Mesothelial cell of epicardium (in vitro differentiated cells): ENCODE data around the gene ANKRD45. TPM values are rescaled to one million over a fixed set of nuclear protein-coding genes. Genes with fewer than 3 reads are reported as not detected.

Source experiments
- DNase-seq, 2 experiments: peaks; one replicate each; pipeline ENCODE4 v3.0.0; 2021; ENCODE audit warnings: low spot score in 2 of 2; ENCODE audit not compliant: unreplicated experiment in 2 of 2
- H3K27ac Mint-ChIP-seq: 2 replicates; pipeline ENCODE4 v1.8.0; 2021; ENCODE audit warnings: mixed read lengths
- H3K27me3 Mint-ChIP-seq: 2 replicates; pipeline ENCODE4 v1.8.0; 2021; ENCODE audit warnings: low read depth, mixed read lengths
- H3K36me3 Mint-ChIP-seq: 2 replicates; pipeline ENCODE4 v1.8.0; 2021; ENCODE audit warnings: mixed read lengths
- H3K4me1 Mint-ChIP-seq: 2 replicates; pipeline ENCODE4 v1.8.0; 2021; ENCODE audit warnings: mixed read lengths
- H3K4me3 Mint-ChIP-seq: 2 replicates; pipeline ENCODE4 v1.8.0; 2021; ENCODE audit warnings: mild to moderate bottlenecking, moderate library complexity, mixed read lengths
- H3K9me3 Mint-ChIP-seq: 2 replicates; pipeline ENCODE4 v1.8.0; 2021; ENCODE audit warnings: mixed read lengths
- total RNA-seq: library from RNA; stranded (reverse); gene quantifications from 3 replicates; pipeline ENCODE4 v1.2.1, GENCODE V29; 2021
- TF ChIP-seq, protein P1 (sequence below): fragments of 200-600 bp; sonication (generic); IDR thresholded peaks from one replicate; pipeline ENCODE4 v1.5.0; 2021; ENCODE audit warnings: antibody characterized with exemption; ENCODE audit not compliant: unreplicated experiment

ANKRD45 gene
- 0.38 to 0.60 TPM (median 0.49 TPM) in 3 replicates for total RNA-seq

DNA sequence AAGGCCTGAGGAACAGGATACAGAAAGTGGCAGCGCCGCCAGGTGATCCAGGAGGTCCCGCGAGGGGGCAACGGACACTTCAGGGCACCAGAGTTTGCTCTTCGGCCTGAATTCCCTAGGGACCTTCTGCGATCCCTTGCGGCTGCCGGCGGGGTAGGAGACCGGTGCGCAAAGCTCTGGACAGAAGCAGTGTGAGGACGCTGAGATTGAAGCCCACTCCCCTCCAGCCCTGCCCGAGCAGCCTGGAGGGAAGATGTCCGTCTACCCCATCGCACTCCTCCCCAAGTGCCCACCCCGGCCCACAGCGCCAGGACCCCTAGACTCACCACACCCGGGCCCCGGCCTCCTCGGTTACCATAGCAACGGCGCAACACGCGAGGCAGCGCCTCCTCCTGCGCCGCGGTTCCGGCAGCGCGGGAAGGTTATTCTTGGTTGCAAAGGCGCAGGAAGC is at the start of gene ANKRD45:
ANKRD45 (minus strand) TSS at position 361 of the 451 bp plus-strand sequence. CDS start 10,433 bp downstream, outside the sequence.
- TF ChIP-seq, protein P1, sequence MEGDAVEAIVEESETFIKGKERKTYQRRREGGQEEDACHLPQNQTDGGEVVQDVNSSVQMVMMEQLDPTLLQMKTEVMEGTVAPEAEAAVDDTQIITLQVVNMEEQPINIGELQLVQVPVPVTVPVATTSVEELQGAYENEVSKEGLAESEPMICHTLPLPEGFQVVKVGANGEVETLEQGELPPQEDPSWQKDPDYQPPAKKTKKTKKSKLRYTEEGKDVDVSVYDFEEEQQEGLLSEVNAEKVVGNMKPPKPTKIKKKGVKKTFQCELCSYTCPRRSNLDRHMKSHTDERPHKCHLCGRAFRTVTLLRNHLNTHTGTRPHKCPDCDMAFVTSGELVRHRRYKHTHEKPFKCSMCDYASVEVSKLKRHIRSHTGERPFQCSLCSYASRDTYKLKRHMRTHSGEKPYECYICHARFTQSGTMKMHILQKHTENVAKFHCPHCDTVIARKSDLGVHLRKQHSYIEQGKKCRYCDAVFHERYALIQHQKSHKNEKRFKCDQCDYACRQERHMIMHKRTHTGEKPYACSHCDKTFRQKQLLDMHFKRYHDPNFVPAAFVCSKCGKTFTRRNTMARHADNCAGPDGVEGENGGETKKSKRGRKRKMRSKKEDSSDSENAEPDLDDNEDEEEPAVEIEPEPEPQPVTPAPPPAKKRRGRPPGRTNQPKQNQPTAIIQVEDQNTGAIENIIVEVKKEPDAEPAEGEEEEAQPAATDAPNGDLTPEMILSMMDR: no peak
- no peak within 1 kb of the TSS for H3K27ac Mint-ChIP-seq
- peak within 1 kb of the TSS; percentile 67 for H3K4me3 Mint-ChIP-seq
- no peaks in the 10 kb centered on the region for H3K36me3 Mint-ChIP-seq
- peak in 1 of 2 experiments; percentile 54 for DNase-seq
- H3K9me3 Mint-ChIP-seq: no peaks in the 10 kb centered on the region
- H3K4me1 Mint-ChIP-seq: no peaks in the 10 kb centered on the region
- H3K27me3 Mint-ChIP-seq: peaks cover 15% of the 10 kb centered on the region

- Mint-ChIP-seq H3K4me3 (peak overlapping the region; percentile 9), H3K27ac (no peak overlapping the region), H3K9me3 (no peaks in the 10 kb centered on the region), H3K36me3 (peaks cover 18% of the 10 kb centered on the region), H3K4me1 (peaks cover 23% of the 10 kb centered on the region), H3K27me3 (peaks cover 16% of the 10 kb centered on the region)
- TF ChIP-seq, protein P1: no peak
- no peak for DNase-seq
Observed at GRCh38 chr1:173717238-173717637, 47.6 kb upstream of the ANKRD45 start.

DNA sequence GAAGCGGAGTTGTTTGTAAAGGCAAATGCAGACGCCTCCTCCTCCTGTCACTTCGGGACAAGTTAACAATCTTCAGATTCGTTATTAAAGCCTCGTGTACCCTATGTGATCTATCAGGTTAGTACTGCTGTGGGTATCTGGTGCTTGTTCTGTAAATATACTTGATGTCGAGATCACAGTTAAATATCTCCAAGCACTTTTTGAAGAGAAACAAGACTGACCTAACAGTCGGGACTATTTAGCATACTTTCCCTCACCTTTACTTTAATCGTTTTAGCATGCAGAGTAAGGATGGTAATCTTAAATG is 45.8 kb upstream of the ANKRD45 start:
- Mint-ChIP-seq H3K9me3 (no peaks in the 10 kb centered on the region), H3K36me3 (peaks cover 9% of the 10 kb centered on the region), H3K27ac (peak overlapping the region; percentile 97), H3K4me1 (peaks cover 23% of the 10 kb centered on the region), H3K27me3 (peaks cover 32% of the 10 kb centered on the region), H3K4me3 (peak overlapping the region; percentile 91)
- TF ChIP-seq, protein P1: no peak
- no peak for DNase-seq

DNA sequence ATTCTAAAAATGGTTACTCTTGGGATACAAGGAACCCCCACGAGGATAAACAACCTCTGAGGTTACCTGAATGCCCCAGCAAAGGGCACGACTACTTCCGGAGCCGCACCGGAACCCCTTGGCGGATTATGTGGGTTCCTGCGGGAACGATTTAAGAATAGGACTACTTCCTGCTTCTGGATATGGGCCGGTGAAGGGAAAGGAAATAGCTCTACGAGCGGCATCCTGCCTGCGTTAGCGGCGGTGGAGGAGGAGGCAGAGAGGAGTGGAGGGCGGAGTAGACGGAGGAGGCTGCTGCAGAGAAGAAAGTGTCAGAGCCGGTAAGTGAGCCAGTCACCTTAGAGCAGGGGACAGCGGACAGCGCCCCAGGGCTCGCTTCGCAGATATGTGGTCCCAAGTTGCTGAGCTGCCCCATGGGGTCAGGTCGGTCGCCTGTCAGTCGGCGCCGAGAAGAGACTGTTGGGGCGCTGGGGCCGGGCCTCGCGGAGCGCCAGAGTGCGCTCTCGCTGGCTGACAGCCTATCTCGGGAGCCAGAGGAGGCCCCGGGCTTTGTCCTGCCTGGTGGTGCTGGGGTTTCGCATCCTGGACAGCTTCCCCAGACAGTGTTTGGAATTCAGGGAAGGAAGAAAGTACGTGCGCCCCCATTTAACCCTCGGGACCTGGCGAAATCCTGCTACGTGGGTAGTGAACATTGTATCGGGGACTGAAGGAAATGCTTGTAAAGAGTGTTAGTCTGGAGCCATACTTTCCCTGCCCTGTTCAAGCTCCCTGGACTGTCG is 45.3 kb upstream of the ANKRD45 start, which contains the start of gene KLHL20:
KLHL20 (plus strand) TSS at position 223 of the 779 bp plus-strand sequence. CDS start 1,063 bp downstream, outside the sequence.
- Mint-ChIP-seq H3K36me3 (peaks cover 4% of the 10 kb centered on the region), H3K4me1 (peaks cover 23% of the 10 kb centered on the region), H3K4me3 (peak within 1 kb of the TSS; percentile 91), H3K27ac (peak within 1 kb of the TSS; percentile 97), H3K27me3 (peaks cover 38% of the 10 kb centered on the region), H3K9me3 (no peaks in the 10 kb centered on the region)
- TF ChIP-seq, protein P1: no peak
- peak; percentile 42 to 79 for DNase-seq

DNA sequence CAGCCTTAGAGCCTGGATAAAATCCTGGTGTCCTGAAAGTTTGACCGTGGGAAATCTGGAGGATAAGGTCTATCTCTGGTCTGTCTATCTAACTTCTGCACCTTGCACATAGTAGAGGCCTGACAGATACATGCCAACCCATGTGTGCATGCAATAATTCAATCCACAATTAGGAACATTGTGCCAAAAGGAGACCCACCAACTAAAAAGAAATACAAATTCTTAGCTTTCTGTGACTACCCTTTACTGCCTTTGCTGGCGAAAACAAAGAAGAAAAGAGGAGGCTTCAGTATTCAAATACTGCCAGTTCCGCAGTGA is 44.7 kb upstream of the ANKRD45 start:
- TF ChIP-seq, protein P1: no peak
- peak overlapping the region; percentile 91 for H3K4me3 Mint-ChIP-seq

More for the DNA sequence above, 44.7 kb upstream of the ANKRD45 start:
- Mint-ChIP-seq H3K27me3 (peaks cover 41% of the 10 kb centered on the region), H3K27ac (peak overlapping the region; percentile 97), H3K4me1 (peaks cover 23% of the 10 kb centered on the region), H3K9me3 (no peaks in the 10 kb centered on the region), H3K36me3 (peaks cover 4% of the 10 kb centered on the region)
- no peak for DNase-seq
